Activated T-helper 1 cell treated with anti-CD3 and anti-CD28 coated beads, Interleukin-12 subunit alpha, Interleukin-12 subunit beta, Interleukin-2, Interleukin-4 antibody, amounts not matched to agents 30 ng/mL and 10 ng/mL and 1 ng/mL, durations not matched to agents 14 hours and 24 hours and 36 hours (primary cell): Measurements from ENCODE around the gene USPL1. TPM values are rescaled to one million over a fixed set of nuclear protein-coding genes. Genes with fewer than 3 reads are reported as not detected.
"Not testable (repeated sequence)": the region's sequence is repeated elsewhere in the genome, so short reads cannot be mapped to it uniquely, and the experiment has no call there.

Source experiments
- DNase-seq: peaks from one replicate; pipeline ENCODE4 v3.0.0; 2021; ENCODE audit warnings: low spot score
- H3K27ac Mint-ChIP-seq: one replicate; pipeline ENCODE4 v1.8.0; 2021; ENCODE audit warnings: mild to moderate bottlenecking, mixed read lengths
- H3K27me3 Mint-ChIP-seq: one replicate; pipeline ENCODE4 v1.8.0; 2022; ENCODE audit warnings: mild to moderate bottlenecking, moderate library complexity, mixed read lengths; ENCODE audit not compliant: insufficient read depth
- H3K36me3 Mint-ChIP-seq: one replicate; pipeline ENCODE4 v1.8.0; 2021; ENCODE audit warnings: low read depth, mixed read lengths
- H3K4me1 Mint-ChIP-seq: one replicate; pipeline ENCODE4 v1.8.0; 2021; ENCODE audit warnings: low read depth, mixed read lengths
- H3K4me3 Mint-ChIP-seq: one replicate; pipeline ENCODE4 v1.8.0; 2021; ENCODE audit warnings: mild to moderate bottlenecking, moderate library complexity, mixed read lengths
- H3K9me3 Mint-ChIP-seq: one replicate; pipeline ENCODE4 v1.8.0; 2021; ENCODE audit warnings: mixed read lengths
- intact Hi-C: fragments of 100-400 bp; cut with micrococcal nuclease; formaldehyde crosslinking; loops from one replicate; pipeline ENCODE4 v1.15.1; 2024
- total RNA-seq: library from RNA; stranded (reverse); gene quantifications from 2 replicates; pipeline ENCODE4 v1.2.3, GENCODE V29; 2022

Gene USPL1
- total RNA-seq, 1 donor from 2014 or later, result 17.2 TPM

DNA sequence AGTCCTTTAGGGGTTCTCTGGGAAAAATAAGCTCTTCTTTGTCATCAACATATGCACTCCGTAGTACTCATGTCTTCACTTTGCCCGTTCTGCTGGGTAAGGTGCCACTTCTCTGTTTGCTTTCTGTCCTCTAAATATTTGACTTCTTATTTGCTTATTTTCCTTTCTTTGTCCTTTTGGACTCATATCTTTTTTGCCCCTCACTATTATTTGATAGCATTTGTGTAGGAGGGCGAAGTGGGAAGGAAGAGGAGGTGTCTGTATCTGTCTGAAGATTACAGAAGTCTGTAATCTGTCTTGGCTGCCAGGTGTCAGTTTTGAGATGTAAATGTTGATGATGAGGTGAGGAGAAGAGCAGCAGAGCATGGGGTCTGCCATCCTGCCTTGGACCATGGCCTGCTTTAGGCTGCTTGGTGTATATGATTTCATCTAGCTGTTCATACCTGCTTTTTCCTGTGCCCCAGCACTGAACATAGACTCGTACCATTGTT is 30.8 kb downstream of the USPL1 start:
- H3K27me3 Mint-ChIP-seq, result no peaks in the 10 kb centered on the region
- peaks cover 37% of the 10 kb centered on the region for H3K4me1 Mint-ChIP-seq
- H3K4me3 Mint-ChIP-seq, result no peak overlapping the region
- DNase-seq, result no peak
- peaks cover 41% of the 10 kb centered on the region for H3K36me3 Mint-ChIP-seq
- H3K9me3 Mint-ChIP-seq, result no peaks in the 10 kb centered on the region
- H3K27ac Mint-ChIP-seq, result no peak overlapping the region
- intact Hi-C loops, result no loop called here

DNA sequence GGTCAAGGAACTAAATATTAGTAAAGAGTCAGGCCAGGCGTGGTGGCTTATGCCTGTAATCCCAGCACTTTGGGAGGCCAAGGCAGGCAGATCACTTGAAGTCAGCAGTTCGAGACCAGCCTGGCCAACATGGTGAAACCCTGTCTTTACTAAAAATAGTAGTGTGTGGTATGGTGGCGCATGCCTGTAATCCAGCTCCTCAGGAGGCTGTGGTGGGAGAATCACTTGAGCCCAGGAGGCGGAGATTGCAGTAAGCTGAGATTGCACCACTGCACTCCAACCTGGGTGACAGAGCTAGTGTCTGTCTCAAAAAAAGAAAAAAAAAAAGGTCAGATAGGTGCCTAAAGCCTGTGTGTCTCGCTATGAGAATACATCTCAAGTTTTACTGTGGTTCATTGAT is 33.9 kb downstream of the USPL1 start:
- DNase-seq, H3K27me3 Mint-ChIP-seq, H3K4me3 Mint-ChIP-seq, H3K9me3 Mint-ChIP-seq, intact Hi-C loops, H3K27ac Mint-ChIP-seq: not testable (repeated sequence)
- Mint-ChIP-seq H3K36me3 (peaks cover 48% of the 10 kb centered on the region), H3K4me1 (peaks cover 55% of the 10 kb centered on the region)

DNA sequence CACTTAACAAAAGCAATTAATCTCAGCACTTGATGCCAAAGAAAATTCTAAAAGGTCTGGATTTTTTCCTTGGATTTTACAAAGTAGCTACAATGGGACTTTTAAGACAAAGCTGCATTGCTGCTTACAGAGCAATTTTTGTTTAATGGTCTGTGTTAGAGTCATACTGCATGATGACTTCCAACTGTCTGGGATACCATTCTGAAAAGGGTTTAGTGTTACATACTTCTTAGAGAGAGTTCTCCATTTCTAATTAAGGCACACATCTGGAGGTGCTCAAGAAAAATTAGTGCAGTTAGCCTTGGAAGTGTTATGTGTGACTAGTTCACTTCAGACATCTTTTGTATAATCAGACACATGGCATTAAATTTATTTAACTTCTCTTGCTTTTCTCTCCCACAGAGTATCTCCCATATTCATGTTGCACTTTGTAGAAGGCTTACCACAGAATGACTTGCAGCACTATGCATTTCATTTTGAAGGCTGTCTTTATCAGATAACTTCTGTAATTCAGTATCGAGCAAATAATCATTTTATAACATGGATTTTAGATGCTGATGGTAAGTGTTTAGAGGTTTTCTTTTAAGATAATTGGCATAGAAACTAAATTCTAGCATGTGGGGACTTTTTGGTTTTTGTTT is 35.1 kb downstream of the USPL1 start:
- Mint-ChIP-seq H3K9me3 (no peaks in the 10 kb centered on the region), H3K4me3 (no peak overlapping the region), H3K36me3 (peaks cover 50% of the 10 kb centered on the region), H3K4me1 (peaks cover 49% of the 10 kb centered on the region), H3K27ac (no peak overlapping the region), H3K27me3 (no peaks in the 10 kb centered on the region)
- intact Hi-C loops, result no loop called here
- DNase-seq, result no peak

DNA sequence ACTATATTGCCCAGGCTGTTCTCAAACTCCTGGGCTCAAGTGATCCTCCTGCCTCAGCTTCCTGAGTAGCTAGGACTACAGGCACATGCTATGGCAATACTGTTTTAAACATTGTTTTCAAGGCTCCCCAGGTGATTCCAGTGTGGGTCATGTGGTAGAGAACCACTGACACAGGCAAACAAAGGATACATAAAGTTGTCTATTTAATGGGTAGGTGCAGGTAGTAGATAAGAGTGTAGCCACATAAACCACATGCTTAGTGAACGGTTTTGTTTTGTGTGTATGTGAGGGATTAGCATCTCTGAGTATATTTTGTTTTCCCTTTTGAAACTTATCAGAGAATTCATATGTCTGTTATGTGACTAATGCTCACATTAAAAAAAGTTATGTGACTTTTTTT is 36.7 kb downstream of the USPL1 start:
- H3K9me3 Mint-ChIP-seq, result no peaks in the 10 kb centered on the region
- peaks cover 43% of the 10 kb centered on the region for H3K4me1 Mint-ChIP-seq
- H3K27me3 Mint-ChIP-seq, result no peaks in the 10 kb centered on the region
- H3K27ac Mint-ChIP-seq, result peak overlapping the region; percentile 89
- peak; percentile 48 for DNase-seq
- peaks cover 53% of the 10 kb centered on the region for H3K36me3 Mint-ChIP-seq
- peak overlapping the region; percentile 68 for H3K4me3 Mint-ChIP-seq
- intact Hi-C loops, result loop anchor here (1.0 kb wide), 5 partner anchors 20 to 149 kb away; partner anchors contain the start of gene USPL1

DNA sequence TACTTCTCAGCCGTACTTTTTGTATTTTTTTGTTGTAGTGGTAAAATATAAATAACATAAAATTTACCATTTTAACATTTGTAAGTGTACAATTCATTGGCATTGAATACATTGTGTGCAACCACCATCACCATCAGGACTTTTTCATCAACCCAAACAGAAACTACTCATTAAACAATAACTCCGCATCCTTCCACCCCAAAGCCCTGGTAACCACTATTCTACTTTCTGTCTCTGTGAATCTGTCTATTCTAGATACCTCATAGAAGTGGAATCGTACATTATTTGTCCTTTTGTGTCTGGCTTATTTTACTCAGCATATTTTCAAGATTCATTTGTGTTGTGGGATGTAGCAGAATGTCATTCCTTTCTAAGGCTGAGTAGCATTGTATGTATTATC is 38.5 kb downstream of the USPL1 start:
- peaks cover 40% of the 10 kb centered on the region for H3K4me1 Mint-ChIP-seq
- no peak for DNase-seq
- no peak overlapping the region for H3K27ac Mint-ChIP-seq
- no peaks in the 10 kb centered on the region for H3K27me3 Mint-ChIP-seq
- no peaks in the 10 kb centered on the region for H3K9me3 Mint-ChIP-seq
- peaks cover 48% of the 10 kb centered on the region for H3K36me3 Mint-ChIP-seq
- no peak overlapping the region for H3K4me3 Mint-ChIP-seq
- intact Hi-C loops, result no loop called here

DNA sequence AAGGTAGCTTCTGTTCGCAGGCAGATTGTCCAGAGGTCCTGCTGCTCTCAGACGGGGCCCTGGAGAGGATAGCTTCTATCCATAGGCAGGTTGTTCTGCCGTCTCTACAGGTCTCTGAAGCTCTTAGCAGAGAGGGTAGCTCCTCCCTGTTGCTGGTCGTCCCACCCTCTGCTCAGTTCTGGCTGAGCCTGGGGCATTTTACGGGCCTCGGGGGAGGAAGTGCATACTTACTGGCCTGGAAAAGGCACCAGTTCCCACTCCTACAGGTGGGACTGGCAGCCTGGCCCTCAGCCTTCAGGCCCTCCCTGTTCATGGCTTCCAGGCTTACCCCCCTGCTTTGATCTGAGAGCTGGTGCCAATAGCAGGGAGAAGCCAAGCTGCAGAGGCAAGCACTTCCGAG is 42.3 kb downstream of the USPL1 start:
- intact Hi-C loops, result no loop called here
- DNase-seq, result no peak
- no peaks in the 10 kb centered on the region for H3K9me3 Mint-ChIP-seq
- H3K27ac Mint-ChIP-seq, result no peak overlapping the region
- peaks cover 34% of the 10 kb centered on the region for H3K36me3 Mint-ChIP-seq
- H3K4me3 Mint-ChIP-seq, result no peak overlapping the region
- H3K27me3 Mint-ChIP-seq, result no peaks in the 10 kb centered on the region
- peaks cover 8% of the 10 kb centered on the region for H3K4me1 Mint-ChIP-seq

DNA sequence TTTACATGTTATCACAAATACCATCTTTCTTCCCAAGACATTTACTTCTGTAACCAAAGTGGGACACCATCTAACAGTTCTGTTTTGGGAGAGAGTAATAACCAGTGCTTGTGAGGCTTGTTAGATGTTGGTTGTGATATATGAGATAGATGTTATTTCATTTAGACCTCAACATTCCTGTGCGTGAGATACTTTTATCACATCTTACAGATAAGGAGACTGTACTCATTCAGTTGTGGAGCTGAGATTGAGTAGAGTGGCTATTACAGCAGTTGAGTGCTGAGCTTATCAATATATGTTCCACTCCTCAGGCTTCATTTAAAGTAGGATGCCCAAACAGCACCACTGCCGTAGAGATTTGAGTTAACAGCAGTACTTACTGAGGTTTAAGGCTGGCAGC is 43.1 kb downstream of the USPL1 start:
- intact Hi-C loops, result no loop called here
- Mint-ChIP-seq H3K9me3 (no peaks in the 10 kb centered on the region), H3K4me3 (no peak overlapping the region), H3K27ac (no peak overlapping the region), H3K4me1 (no peaks in the 10 kb centered on the region), H3K36me3 (peaks cover 30% of the 10 kb centered on the region), H3K27me3 (no peaks in the 10 kb centered on the region)
- no peak for DNase-seq

DNA sequence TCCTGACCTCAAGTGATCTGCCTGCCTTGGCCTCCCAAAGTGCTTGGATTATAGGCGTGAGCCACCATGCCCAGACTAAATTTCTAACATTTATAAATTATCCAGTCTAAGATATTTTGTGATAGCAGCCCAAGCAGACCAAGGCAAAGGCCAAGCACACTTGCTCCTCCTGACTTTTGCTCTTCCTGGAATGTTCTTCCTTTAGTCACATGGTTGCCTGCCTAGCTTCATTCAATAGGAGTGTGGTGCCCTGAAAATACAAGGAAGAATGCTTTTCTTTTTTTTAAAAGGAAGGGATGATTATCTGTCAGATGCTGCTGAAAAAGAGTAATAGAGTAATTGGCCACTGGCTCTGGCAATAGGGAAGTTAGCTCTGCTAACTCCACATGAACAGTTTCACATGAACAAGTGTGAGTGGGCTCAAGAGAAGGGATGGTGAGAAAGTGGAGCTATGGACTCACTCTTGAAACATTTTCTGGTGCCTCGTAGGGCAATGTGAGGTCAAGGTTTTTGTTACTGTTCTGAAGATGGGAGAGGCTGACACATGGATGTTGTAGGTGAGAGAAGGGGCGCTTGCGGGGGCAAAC is 47.1 kb downstream of the USPL1 start:
- no peaks in the 10 kb centered on the region for H3K9me3 Mint-ChIP-seq
- no peak overlapping the region for H3K4me3 Mint-ChIP-seq
- H3K27me3 Mint-ChIP-seq, result no peaks in the 10 kb centered on the region
- H3K36me3 Mint-ChIP-seq, result peaks cover under 1% of the 10 kb centered on the region
- H3K4me1 Mint-ChIP-seq, result no peaks in the 10 kb centered on the region
- DNase-seq, result no peak
- no peak overlapping the region for H3K27ac Mint-ChIP-seq
- intact Hi-C loops, result no loop called here

DNA sequence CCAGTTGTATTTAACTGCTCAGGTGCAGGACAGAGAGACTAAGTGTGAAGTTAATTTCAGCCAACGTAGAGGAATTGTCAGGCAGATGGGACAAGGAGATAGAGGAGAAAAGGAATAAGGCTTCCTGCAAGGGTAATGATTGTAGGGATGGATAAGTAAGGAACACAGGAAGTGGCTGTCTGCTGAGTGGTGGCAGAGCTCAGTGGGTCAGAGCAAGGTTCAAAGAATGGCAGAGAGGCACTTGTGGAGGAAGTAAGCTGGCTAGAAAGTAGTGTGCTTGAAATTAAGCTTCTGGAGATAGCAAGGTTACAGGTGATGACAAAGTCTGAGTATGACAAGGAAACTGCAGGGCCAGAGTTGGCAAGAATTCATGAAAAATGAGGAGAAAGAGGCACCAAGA is 47.9 kb downstream of the USPL1 start:
- intact Hi-C loops, result no loop called here
- H3K36me3 Mint-ChIP-seq, result no peaks in the 10 kb centered on the region
- no peak overlapping the region for H3K27ac Mint-ChIP-seq
- no peak overlapping the region for H3K4me3 Mint-ChIP-seq
- DNase-seq, result no peak
- H3K4me1 Mint-ChIP-seq, result no peaks in the 10 kb centered on the region
- H3K9me3 Mint-ChIP-seq, result no peaks in the 10 kb centered on the region
- no peaks in the 10 kb centered on the region for H3K27me3 Mint-ChIP-seq

DNA sequence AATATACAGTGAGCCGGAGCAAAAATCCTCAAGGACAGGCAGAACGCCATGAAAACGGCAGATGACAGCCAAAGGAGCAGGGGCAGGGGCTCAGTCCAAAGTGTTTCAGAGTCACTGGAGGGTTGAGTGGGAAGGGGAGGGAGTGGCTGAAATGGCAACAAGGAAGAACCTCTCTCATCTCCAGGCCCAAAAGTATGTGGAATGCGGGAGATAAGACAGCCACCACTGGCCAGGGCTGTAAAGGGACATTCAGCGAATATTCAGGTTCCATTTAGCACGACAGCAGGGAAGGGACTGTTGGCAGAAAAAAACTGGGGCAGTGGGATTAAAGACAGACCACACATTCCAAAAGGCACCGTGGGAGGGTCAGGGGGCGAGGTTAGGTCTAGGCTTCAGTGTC is 48.4 kb downstream of the USPL1 start:
- no peak for DNase-seq
- H3K36me3 Mint-ChIP-seq, result no peaks in the 10 kb centered on the region
- intact Hi-C loops, result no loop called here
- H3K27me3 Mint-ChIP-seq, result no peaks in the 10 kb centered on the region
- H3K9me3 Mint-ChIP-seq, result no peaks in the 10 kb centered on the region
- no peak overlapping the region for H3K4me3 Mint-ChIP-seq
- peaks cover 4% of the 10 kb centered on the region for H3K4me1 Mint-ChIP-seq
- H3K27ac Mint-ChIP-seq, result no peak overlapping the region

DNA sequence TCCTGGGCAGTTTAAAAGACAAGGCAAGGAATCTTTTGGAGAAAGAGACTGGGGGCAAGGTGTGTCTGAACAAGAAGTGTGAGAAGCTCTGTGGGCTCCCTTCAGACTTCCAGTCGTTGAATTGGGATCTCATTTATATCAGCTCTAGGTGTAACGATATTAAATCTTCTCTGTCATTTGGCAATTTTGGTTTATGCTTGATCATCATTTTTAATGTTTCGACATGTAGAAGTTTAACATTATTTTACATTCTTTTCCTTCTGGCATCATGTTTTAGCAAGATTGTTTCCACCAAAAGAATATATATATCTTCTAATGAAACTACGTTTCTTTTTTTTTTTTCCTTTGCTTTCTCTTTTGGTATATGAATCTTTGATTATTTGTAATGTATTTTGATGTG is 49.3 kb downstream of the USPL1 start:
- intact Hi-C loops, result no loop called here
- no peak for DNase-seq
- Mint-ChIP-seq H3K4me1 (peaks cover 9% of the 10 kb centered on the region), H3K9me3 (no peaks in the 10 kb centered on the region), H3K27me3 (no peaks in the 10 kb centered on the region), H3K36me3 (no peaks in the 10 kb centered on the region), H3K27ac (no peak overlapping the region), H3K4me3 (no peak overlapping the region)

DNA sequence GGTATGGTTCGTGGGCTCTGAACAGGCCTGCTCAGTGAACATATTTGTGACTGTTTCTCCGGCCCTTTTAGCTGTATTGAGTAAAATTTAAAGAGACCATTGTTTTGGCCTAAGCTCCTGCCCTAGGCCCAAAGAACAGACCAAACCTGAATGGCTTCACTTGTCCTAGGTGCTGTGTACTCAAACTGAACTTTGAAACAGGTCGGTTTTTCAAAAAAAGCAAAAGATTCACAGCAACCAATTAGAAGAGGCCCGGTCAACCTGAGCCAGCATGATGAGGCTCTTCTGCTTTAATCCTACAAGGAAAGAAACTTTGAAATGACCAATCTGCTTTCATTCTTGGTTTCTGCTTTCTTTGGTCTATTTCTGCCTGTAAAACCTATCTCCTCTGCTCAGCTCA is 50.6 kb downstream of the USPL1 start:
- H3K4me1 Mint-ChIP-seq, result peaks cover 10% of the 10 kb centered on the region
- H3K36me3 Mint-ChIP-seq, result no peaks in the 10 kb centered on the region
- intact Hi-C loops, result no loop called here
- H3K4me3 Mint-ChIP-seq, result no peak overlapping the region
- no peak overlapping the region for H3K27ac Mint-ChIP-seq
- DNase-seq, result no peak
- H3K27me3 Mint-ChIP-seq, result peaks cover 1% of the 10 kb centered on the region
- H3K9me3 Mint-ChIP-seq, result no peaks in the 10 kb centered on the region

DNA sequence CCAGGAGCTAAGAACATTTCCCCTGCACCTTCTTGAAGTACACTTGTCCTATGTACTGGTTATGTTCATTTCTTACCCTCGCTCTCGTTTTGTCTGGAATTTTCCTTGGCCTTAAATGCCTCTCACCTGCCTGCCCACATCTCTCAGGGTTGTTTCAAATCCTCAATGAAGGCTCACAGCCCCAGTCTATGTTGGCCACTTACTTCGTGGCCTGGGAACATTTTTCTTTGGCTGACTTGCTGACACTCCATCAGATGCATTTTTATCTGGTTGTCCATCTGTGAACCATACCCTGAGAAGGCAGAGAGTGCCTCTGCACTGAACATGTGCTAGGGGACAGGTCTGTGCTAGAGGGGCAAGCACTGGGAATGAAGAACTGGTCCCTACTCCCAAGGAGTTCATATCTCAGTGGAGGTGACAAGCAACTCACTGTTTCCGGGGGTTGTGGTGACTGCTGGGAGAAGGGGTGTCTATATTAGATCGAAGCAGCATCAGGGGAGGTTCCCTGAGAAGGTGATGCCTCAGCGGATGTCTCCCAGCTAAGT is 53.6 kb downstream of the USPL1 start:
- Mint-ChIP-seq H3K9me3 (no peaks in the 10 kb centered on the region), H3K27ac (no peak overlapping the region), H3K4me1 (peaks cover 28% of the 10 kb centered on the region), H3K27me3 (peaks cover 16% of the 10 kb centered on the region), H3K36me3 (no peaks in the 10 kb centered on the region), H3K4me3 (no peak overlapping the region)
- DNase-seq, result no peak
- intact Hi-C loops, result loop anchor here (5.0 to 10.0 kb wide), 2 partner anchors 294 to 517 kb away; no protein-coding TSS in a partner anchor
